GM23338 (cell line): ENCODE results near the gene FAM168A. TPM values are rescaled to one million over a fixed set of nuclear protein-coding genes. Genes with fewer than 3 reads are reported as not detected.

Experiments used
- ATAC-seq: fragments of 200-7000 bp; cut with Tn5 transposase; 3 replicates; pipeline ENCODE4 v1.9.1; 2020
- DNase-seq: peaks from one replicate; pipeline ENCODE4 v3.0.0-alpha.2; 2015; ENCODE audit warnings: low spot score
- H2AFZ ChIP-seq: fragments of 200-600 bp; sonication (generic); 2 replicates; pipeline ENCODE4 v1.8.0; 2016; ENCODE audit warnings: antibody characterized with exemption, mild to moderate bottlenecking, moderate library complexity
- H3F3A ChIP-seq: fragments of 200-600 bp; sonication (generic); replicated peaks from 2 replicates; pipeline ENCODE4 v1.8.0; 2017; ENCODE audit warnings: antibody characterized with exemption, mixed run types, low read depth
- H3K27ac ChIP-seq: fragments of 200-600 bp; sonication (generic); 2 replicates; pipeline ENCODE4 v1.6.1; 2016; ENCODE audit warnings: low read depth
- H3K27me3 ChIP-seq: fragments of 200-600 bp; sonication (generic); 2 replicates; pipeline ENCODE4 v1.8.0; 2016; ENCODE audit warnings: mild to moderate bottlenecking, mixed run types, moderate library complexity; ENCODE audit not compliant: insufficient read depth
- H3K36me3 ChIP-seq: fragments of 200-600 bp; sonication (generic); 2 replicates; pipeline ENCODE4 v1.8.0; 2016; ENCODE audit warnings: mild to moderate bottlenecking; ENCODE audit not compliant: insufficient read depth
- H3K4me1 ChIP-seq: fragments of 200-600 bp; sonication (generic); 2 replicates; pipeline ENCODE4 v1.8.0; 2016; ENCODE audit warnings: mild to moderate bottlenecking, moderate library complexity; ENCODE audit not compliant: insufficient read depth
- H3K4me2 ChIP-seq: fragments of 200-600 bp; sonication (generic); 2 replicates; pipeline ENCODE4 v1.7.1; 2017; ENCODE audit warnings: mixed run types
- H3K4me3 ChIP-seq: fragments of 200-600 bp; sonication (generic); 2 replicates; pipeline ENCODE4 v1.6.1; 2016; ENCODE audit warnings: mixed run types
- H3K79me2 ChIP-seq: fragments of 200-600 bp; sonication (generic); replicated peaks from 2 replicates; pipeline ENCODE4 v1.8.0; 2017; ENCODE audit warnings: mild to moderate bottlenecking; ENCODE audit not compliant: insufficient read depth
- H3K9me2 ChIP-seq: fragments of 200-600 bp; sonication (generic); 2 replicates; pipeline ENCODE4 v1.8.0; 2017; ENCODE audit not compliant: insufficient read depth
- H4K20me1 ChIP-seq: fragments of 200-600 bp; sonication (generic); replicated peaks from 2 replicates; pipeline ENCODE4 v1.8.0; 2017; ENCODE audit warnings: mild to moderate bottlenecking; ENCODE audit not compliant: insufficient read depth
- H3K27ac Mint-ChIP-seq: 2 replicates; pipeline ENCODE4 v1.8.0; 2020; ENCODE audit warnings: inconsistent platforms, mild to moderate bottlenecking, moderate library complexity, mixed read lengths
- H3K27me3 Mint-ChIP-seq: 3 replicates; pipeline ENCODE4 v1.8.0; 2022; ENCODE audit warnings: low read depth, mild to moderate bottlenecking, moderate library complexity, mixed read lengths, inconsistent platforms; ENCODE audit not compliant: insufficient read depth, poor library complexity
- H3K36me3 Mint-ChIP-seq: 3 replicates; pipeline ENCODE4 v1.8.0; 2021; ENCODE audit warnings: low read depth, mild to moderate bottlenecking, inconsistent platforms, moderate library complexity, mixed read lengths
- H3K4me1 Mint-ChIP-seq: 3 replicates; pipeline ENCODE4 v1.8.0; 2020; ENCODE audit warnings: mild to moderate bottlenecking, inconsistent platforms, mixed read lengths
- H3K4me3 Mint-ChIP-seq: 3 replicates; pipeline ENCODE4 v1.8.0; 2021; ENCODE audit warnings: moderate library complexity, mild to moderate bottlenecking, inconsistent platforms, mixed read lengths
- H3K9me3 Mint-ChIP-seq: 3 replicates; pipeline ENCODE4 v1.8.0; 2020; ENCODE audit warnings: moderate library complexity, mild to moderate bottlenecking, inconsistent platforms, mixed read lengths
- CREB1 ChIP-seq: fragments of 250-450 bp; sonication (Bioruptor Pico); IDR thresholded peaks from 2 replicates; pipeline ENCODE4 v1.5.0; 2020; ENCODE audit warnings: low read depth, mild to moderate bottlenecking, moderate library complexity
- EZH2 ChIP-seq: fragments of 200-600 bp; sonication (generic); IDR thresholded peaks from one replicate; pipeline ENCODE4 v1.8.0; 2017; ENCODE audit warnings: antibody characterized with exemption, mild to moderate bottlenecking, low read depth; ENCODE audit not compliant: unreplicated experiment
- EZH2phosphoT487 ChIP-seq: fragments of 200-600 bp; sonication (generic); IDR thresholded peaks from one replicate; pipeline ENCODE4 v1.8.1; 2018; ENCODE audit warnings: antibody characterized with exemption; ENCODE audit not compliant: unreplicated experiment
- JUNB ChIP-seq: IDR thresholded peaks from one replicate; pipeline ENCODE4 v1.6.1; 2016; ENCODE audit warnings: antibody characterized with exemption; ENCODE audit not compliant: unreplicated experiment
- NANOG ChIP-seq: IDR thresholded peaks from 2 replicates; pipeline ENCODE4 v1.6.1; 2016; ENCODE audit warnings: antibody characterized with exemption, borderline replicate concordance
- ZNF114 ChIP-seq: fragments of 250-450 bp; sonication (Bioruptor Pico); IDR thresholded peaks from 2 replicates; pipeline ENCODE4 v1.5.0; 2020; ENCODE audit warnings: mild to moderate bottlenecking, moderate library complexity
- polyA plus RNA-seq: library from polyadenylated mRNA; unstranded; fragments of >200 nt; fragmentation: Nextera tagmentation; extraction: Ambion mirVana; gene quantifications from 2 replicates; pipeline ENCODE4 v1.2.1, GENCODE V29; 2016
- total RNA-seq: library from RNA; depleted of rRNA; stranded (reverse); fragments of >200 nt; shearing (Covaris generic); gene quantifications from 2 replicates; pipeline ENCODE4 v1.2.3, GENCODE V29; 2014
- TF ChIP-seq, protein P1 (sequence below): fragments of 250-450 bp; sonication (Bioruptor Pico); IDR thresholded peaks from 2 replicates; pipeline ENCODE4 v1.5.0; 2020; ENCODE audit warnings: mild to moderate bottlenecking, moderate library complexity
- TF ChIP-seq, protein P2 (sequence below), 2 experiments: fragments of 200-600 bp in 1 of 2; sonication (generic) in 1 of 2; conservative IDR thresholded peaks; 2 replicates each; pipeline versions ENCODE4 v1.5.1 to v1.6.1; 2016 to 2017; ENCODE audit warnings: antibody characterized with exemption in 2 of 2, low read depth in 2 of 2, mild to moderate bottlenecking in 2 of 2, moderate library complexity in 1 of 2
- TF ChIP-seq, protein P3 (sequence below): IDR thresholded peaks from one replicate; pipeline ENCODE4 v1.6.1; 2018; ENCODE audit warnings: antibody characterized with exemption; ENCODE audit not compliant: unreplicated experiment

Gene FAM168A
- total and polyA plus RNA-seq, 2 experiments from 2014 or later = 8.0 to 20.3 TPM

DNA sequence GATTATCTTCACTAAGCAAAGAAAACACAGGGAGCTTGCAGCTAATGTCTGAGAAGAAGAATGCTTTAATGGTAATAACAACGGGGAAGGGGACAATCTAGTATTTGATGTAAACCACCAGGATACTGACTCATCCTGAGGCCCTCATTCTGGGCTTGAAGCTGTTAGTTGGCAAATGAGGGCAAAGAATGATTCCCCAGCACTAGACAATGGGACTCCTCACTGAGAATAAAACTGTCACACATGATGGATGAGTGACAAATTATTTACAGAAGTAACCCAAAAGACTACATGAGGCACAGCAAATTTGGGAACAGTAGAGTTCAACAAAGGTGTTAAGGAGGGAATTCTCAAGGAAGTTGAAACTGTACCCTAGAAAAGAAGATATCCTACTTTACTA is 76.3 kb downstream of the FAM168A start:
- Mint-ChIP-seq H3K4me3 (no peak overlapping the region), H3K36me3 (peaks cover 26% of the 10 kb centered on the region), H3K9me3 (peaks cover 21% of the 10 kb centered on the region), H3K4me1 (peaks cover 24% of the 10 kb centered on the region), H3K27me3 (peaks cover 3% of the 10 kb centered on the region), H3K27ac (no peak overlapping the region)
- no peaks in the 10 kb centered on the region; the same call in 1 of the 2 replicates for H4K20me1 ChIP-seq
- H3K27ac ChIP-seq = no peak overlapping the region
- no peaks in the 10 kb centered on the region for H3K27me3 ChIP-seq
- DNase-seq = no peak
- TF ChIP-seq ZNF114 (CRISPR knock-in tag) (no peak), EZH2phosphoT487 (no peak), JUNB (no peak), NANOG (no peak), EZH2 (no peak), CREB1 (CRISPR knock-in tag) (no peak)
- TF ChIP-seq, protein P1, sequence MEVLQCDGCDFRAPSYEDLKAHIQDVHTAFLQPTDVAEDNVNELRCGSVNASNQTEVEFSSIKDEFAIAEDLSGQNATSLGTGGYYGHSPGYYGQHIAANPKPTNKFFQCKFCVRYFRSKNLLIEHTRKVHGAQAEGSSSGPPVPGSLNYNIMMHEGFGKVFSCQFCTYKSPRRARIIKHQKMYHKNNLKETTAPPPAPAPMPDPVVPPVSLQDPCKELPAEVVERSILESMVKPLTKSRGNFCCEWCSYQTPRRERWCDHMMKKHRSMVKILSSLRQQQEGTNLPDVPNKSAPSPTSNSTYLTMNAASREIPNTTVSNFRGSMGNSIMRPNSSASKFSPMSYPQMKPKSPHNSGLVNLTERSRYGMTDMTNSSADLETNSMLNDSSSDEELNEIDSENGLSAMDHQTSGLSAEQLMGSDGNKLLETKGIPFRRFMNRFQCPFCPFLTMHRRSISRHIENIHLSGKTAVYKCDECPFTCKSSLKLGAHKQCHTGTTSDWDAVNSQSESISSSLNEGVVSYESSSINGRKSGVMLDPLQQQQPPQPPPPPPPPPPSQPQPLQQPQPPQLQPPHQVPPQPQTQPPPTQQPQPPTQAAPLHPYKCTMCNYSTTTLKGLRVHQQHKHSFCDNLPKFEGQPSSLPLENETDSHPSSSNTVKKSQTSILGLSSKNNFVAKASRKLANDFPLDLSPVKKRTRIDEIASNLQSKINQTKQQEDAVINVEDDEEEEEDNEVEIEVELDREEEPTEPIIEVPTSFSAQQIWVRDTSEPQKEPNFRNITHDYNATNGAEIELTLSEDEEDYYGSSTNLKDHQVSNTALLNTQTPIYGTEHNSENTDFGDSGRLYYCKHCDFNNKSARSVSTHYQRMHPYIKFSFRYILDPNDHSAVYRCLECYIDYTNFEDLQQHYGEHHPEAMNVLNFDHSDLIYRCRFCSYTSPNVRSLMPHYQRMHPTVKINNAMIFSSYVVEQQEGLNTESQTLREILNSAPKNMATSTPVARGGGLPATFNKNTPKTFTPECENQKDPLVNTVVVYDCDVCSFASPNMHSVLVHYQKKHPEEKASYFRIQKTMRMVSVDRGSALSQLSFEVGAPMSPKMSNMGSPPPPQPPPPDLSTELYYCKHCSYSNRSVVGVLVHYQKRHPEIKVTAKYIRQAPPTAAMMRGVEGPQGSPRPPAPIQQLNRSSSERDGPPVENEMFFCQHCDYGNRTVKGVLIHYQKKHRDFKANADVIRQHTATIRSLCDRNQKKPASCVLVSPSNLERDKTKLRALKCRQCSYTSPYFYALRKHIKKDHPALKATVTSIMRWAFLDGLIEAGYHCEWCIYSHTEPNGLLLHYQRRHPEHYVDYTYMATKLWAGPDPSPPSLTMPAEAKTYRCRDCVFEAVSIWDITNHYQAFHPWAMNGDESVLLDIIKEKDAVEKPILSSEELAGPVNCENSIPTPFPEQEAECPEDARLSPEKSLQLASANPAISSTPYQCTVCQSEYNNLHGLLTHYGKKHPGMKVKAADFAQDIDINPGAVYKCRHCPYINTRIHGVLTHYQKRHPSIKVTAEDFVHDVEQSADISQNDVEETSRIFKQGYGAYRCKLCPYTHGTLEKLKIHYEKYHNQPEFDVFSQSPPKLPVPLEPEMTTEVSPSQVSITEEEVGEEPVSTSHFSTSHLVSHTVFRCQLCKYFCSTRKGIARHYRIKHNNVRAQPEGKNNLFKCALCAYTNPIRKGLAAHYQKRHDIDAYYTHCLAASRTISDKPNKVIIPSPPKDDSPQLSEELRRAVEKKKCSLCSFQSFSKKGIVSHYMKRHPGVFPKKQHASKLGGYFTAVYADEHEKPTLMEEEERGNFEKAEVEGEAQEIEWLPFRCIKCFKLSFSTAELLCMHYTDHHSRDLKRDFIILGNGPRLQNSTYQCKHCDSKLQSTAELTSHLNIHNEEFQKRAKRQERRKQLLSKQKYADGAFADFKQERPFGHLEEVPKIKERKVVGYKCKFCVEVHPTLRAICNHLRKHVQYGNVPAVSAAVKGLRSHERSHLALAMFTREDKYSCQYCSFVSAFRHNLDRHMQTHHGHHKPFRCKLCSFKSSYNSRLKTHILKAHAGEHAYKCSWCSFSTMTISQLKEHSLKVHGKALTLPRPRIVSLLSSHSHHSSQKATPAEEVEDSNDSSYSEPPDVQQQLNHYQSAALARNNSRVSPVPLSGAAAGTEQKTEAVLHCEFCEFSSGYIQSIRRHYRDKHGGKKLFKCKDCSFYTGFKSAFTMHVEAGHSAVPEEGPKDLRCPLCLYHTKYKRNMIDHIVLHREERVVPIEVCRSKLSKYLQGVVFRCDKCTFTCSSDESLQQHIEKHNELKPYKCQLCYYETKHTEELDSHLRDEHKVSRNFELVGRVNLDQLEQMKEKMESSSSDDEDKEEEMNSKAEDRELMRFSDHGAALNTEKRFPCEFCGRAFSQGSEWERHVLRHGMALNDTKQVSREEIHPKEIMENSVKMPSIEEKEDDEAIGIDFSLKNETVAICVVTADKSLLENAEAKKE (CRISPR knock-in tag) = no peak
- TF ChIP-seq, protein P2, sequence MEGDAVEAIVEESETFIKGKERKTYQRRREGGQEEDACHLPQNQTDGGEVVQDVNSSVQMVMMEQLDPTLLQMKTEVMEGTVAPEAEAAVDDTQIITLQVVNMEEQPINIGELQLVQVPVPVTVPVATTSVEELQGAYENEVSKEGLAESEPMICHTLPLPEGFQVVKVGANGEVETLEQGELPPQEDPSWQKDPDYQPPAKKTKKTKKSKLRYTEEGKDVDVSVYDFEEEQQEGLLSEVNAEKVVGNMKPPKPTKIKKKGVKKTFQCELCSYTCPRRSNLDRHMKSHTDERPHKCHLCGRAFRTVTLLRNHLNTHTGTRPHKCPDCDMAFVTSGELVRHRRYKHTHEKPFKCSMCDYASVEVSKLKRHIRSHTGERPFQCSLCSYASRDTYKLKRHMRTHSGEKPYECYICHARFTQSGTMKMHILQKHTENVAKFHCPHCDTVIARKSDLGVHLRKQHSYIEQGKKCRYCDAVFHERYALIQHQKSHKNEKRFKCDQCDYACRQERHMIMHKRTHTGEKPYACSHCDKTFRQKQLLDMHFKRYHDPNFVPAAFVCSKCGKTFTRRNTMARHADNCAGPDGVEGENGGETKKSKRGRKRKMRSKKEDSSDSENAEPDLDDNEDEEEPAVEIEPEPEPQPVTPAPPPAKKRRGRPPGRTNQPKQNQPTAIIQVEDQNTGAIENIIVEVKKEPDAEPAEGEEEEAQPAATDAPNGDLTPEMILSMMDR (conservative IDR thresholded peaks at IDR 0.05; ENCODE audit: low read depth in 2 of 2) = no peak
- TF ChIP-seq, protein P3, sequence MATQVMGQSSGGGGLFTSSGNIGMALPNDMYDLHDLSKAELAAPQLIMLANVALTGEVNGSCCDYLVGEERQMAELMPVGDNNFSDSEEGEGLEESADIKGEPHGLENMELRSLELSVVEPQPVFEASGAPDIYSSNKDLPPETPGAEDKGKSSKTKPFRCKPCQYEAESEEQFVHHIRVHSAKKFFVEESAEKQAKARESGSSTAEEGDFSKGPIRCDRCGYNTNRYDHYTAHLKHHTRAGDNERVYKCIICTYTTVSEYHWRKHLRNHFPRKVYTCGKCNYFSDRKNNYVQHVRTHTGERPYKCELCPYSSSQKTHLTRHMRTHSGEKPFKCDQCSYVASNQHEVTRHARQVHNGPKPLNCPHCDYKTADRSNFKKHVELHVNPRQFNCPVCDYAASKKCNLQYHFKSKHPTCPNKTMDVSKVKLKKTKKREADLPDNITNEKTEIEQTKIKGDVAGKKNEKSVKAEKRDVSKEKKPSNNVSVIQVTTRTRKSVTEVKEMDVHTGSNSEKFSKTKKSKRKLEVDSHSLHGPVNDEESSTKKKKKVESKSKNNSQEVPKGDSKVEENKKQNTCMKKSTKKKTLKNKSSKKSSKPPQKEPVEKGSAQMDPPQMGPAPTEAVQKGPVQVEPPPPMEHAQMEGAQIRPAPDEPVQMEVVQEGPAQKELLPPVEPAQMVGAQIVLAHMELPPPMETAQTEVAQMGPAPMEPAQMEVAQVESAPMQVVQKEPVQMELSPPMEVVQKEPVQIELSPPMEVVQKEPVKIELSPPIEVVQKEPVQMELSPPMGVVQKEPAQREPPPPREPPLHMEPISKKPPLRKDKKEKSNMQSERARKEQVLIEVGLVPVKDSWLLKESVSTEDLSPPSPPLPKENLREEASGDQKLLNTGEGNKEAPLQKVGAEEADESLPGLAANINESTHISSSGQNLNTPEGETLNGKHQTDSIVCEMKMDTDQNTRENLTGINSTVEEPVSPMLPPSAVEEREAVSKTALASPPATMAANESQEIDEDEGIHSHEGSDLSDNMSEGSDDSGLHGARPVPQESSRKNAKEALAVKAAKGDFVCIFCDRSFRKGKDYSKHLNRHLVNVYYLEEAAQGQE = no peak
- peaks cover 16% of the 10 kb centered on the region for H3K4me1 ChIP-seq
- no peak overlapping the region for H3K4me3 ChIP-seq
- H3K79me2 ChIP-seq = peaks cover 60% of the 10 kb centered on the region
- no peak overlapping the region for H3K4me2 ChIP-seq
- no peaks in the 10 kb centered on the region for H3K36me3 ChIP-seq
- no peak for ATAC-seq
- no peaks in the 10 kb centered on the region for H3F3A ChIP-seq
- H2AFZ ChIP-seq = no peak overlapping the region
- H3K9me2 ChIP-seq = no peaks in the 10 kb centered on the region
